WTC11 (cell line): ENCODE results near the gene LHX3. TPM values are rescaled to one million over a fixed set of nuclear protein-coding genes. Genes with fewer than 3 reads are reported as not detected.

Experiments used
- ATAC-seq: fragments of 200-7000 bp; cut with Tn5 transposase; 2 replicates; pipeline ENCODE4 v1.10.0; 2021; ENCODE audit warnings: mild to moderate bottlenecking, moderate library complexity
- CTCF ChIA-PET: fragments of 300-600 bp; sonication (Branson Sonifier 250); formaldehyde crosslinking; loops from one replicate; lab custom pipeline; 2021; ENCODE audit warnings: antibody characterized with exemption; lab: Charles Lee
- POLR2A ChIA-PET: fragments of 350-600 bp; sonication (Branson Sonifier 250); formaldehyde crosslinking; loops from one replicate; lab custom pipeline; 2021; ENCODE audit warnings: antibody characterized with exemption; lab: Charles Lee
- DNase-seq: peaks from one replicate; pipeline ENCODE4 v3.0.0; 2021; ENCODE audit warnings: low spot score
- H3K27ac Mint-ChIP-seq: 2 replicates; pipeline ENCODE4 v1.8.0; 2021; ENCODE audit warnings: mixed read lengths
- H3K27me3 Mint-ChIP-seq: 2 replicates; pipeline ENCODE4 v1.8.0; 2021; ENCODE audit warnings: low read depth, mild to moderate bottlenecking, moderate library complexity, mixed read lengths
- H3K36me3 Mint-ChIP-seq: 2 replicates; pipeline ENCODE4 v1.8.0; 2021; ENCODE audit warnings: mixed read lengths
- H3K4me1 Mint-ChIP-seq: 2 replicates; pipeline ENCODE4 v1.8.0; 2022; ENCODE audit warnings: mixed read lengths
- H3K4me3 Mint-ChIP-seq: 2 replicates; pipeline ENCODE4 v1.8.0; 2021; ENCODE audit warnings: mild to moderate bottlenecking, moderate library complexity, mixed read lengths
- H3K9me3 Mint-ChIP-seq: 2 replicates; pipeline ENCODE4 v1.8.0; 2021; ENCODE audit warnings: mixed read lengths
- CREB1 ChIP-seq: sonication (generic); formaldehyde crosslinking; IDR thresholded peaks from 2 replicates; pipeline ENCODE4 v1.8.0; 2023; ENCODE audit warnings: mild to moderate bottlenecking, missing genetic modification reagents
- FOXP1 ChIP-seq: sonication (generic); formaldehyde crosslinking; IDR thresholded peaks from 2 replicates; pipeline ENCODE4 v1.8.0; 2022; ENCODE audit warnings: missing genetic modification reagents, mild to moderate bottlenecking, moderate library complexity, borderline replicate concordance
- HMGA2 ChIP-seq: fragments of 250-450 bp; sonication (Bioruptor Pico); IDR thresholded peaks from 2 replicates; pipeline ENCODE4 v1.4.0; 2021; ENCODE audit warnings: mild to moderate bottlenecking, moderate library complexity
- JAZF1 ChIP-seq: fragments of 250-450 bp; sonication (Bioruptor Pico); IDR thresholded peaks from 2 replicates; pipeline ENCODE4 v1.9.0; 2021; ENCODE audit warnings: moderate library complexity, mild to moderate bottlenecking, inconsistent platforms
- NFATC4 ChIP-seq: fragments of 250-450 bp; sonication (Bioruptor Pico); IDR thresholded peaks from 2 replicates; pipeline ENCODE4 v1.9.0; 2021; ENCODE audit warnings: mild to moderate bottlenecking
- NFYB ChIP-seq: sonication (generic); formaldehyde crosslinking; conservative IDR thresholded peaks from 2 replicates; pipeline ENCODE4 v1.8.0; 2022; ENCODE audit warnings: low read depth, missing genetic modification reagents
- NR3C1 ChIP-seq: sonication (generic); formaldehyde crosslinking; conservative IDR thresholded peaks from 2 replicates; pipeline ENCODE4 v1.8.1; 2023; ENCODE audit warnings: low read depth, mild to moderate bottlenecking, missing genetic modification reagents
- TEAD1 ChIP-seq: sonication (generic); formaldehyde crosslinking; IDR thresholded peaks from 2 replicates; pipeline ENCODE4 v1.8.0; 2022; ENCODE audit warnings: mild to moderate bottlenecking, missing genetic modification reagents
- TP53 ChIP-seq: sonication (generic); formaldehyde crosslinking; IDR thresholded peaks from 2 replicates; pipeline ENCODE4 v1.8.1; 2023; ENCODE audit warnings: mild to moderate bottlenecking, missing genetic modification reagents
- ZNF121 ChIP-seq: sonication (generic); formaldehyde crosslinking; IDR thresholded peaks from 2 replicates; pipeline ENCODE4 v1.8.0; 2023; ENCODE audit warnings: missing genetic modification reagents
- ZNF396 ChIP-seq: fragments of 250-450 bp; sonication (Bioruptor Pico); IDR thresholded peaks from 2 replicates; pipeline ENCODE4 v1.8.0; 2021; ENCODE audit warnings: mild to moderate bottlenecking, moderate library complexity, borderline replicate concordance
- ZNF671 ChIP-seq: fragments of 250-450 bp; sonication (Bioruptor Pico); IDR thresholded peaks from 2 replicates; pipeline ENCODE4 v1.8.0; 2021; ENCODE audit warnings: mild to moderate bottlenecking
- total RNA-seq: library from RNA; stranded (reverse); gene quantifications from 3 replicates; pipeline ENCODE4 v1.2.3, GENCODE V29; 2021
- TF ChIP-seq, protein P1 (sequence below): sonication (generic); formaldehyde crosslinking; IDR thresholded peaks from 2 replicates; pipeline ENCODE4 v1.8.1; 2023; ENCODE audit warnings: mild to moderate bottlenecking, missing genetic modification reagents
- TF ChIP-seq, protein P2 (sequence below): sonication (generic); formaldehyde crosslinking; IDR thresholded peaks from 2 replicates; pipeline ENCODE4 v1.8.1; 2022; ENCODE audit warnings: low read depth, mild to moderate bottlenecking, moderate library complexity, missing genetic modification reagents, borderline replicate concordance
- TF ChIP-seq, protein P3 (sequence below): sonication (generic); formaldehyde crosslinking; IDR thresholded peaks from 2 replicates; pipeline ENCODE4 v1.8.0; 2022; ENCODE audit warnings: mild to moderate bottlenecking, missing genetic modification reagents
- TF ChIP-seq, protein P4 (sequence below): sonication (generic); formaldehyde crosslinking; IDR thresholded peaks from 2 replicates; pipeline ENCODE4 v1.8.0; 2023; ENCODE audit warnings: mild to moderate bottlenecking, missing genetic modification reagents
- TF ChIP-seq, protein P5 (sequence below): sonication (generic); formaldehyde crosslinking; IDR thresholded peaks from 2 replicates; pipeline ENCODE4 v1.8.1; 2023; ENCODE audit warnings: mild to moderate bottlenecking, missing genetic modification reagents, moderate library complexity
- TF ChIP-seq, protein P6 (sequence below): sonication (generic); formaldehyde crosslinking; IDR thresholded peaks from 2 replicates; pipeline ENCODE4 v1.8.1; 2022; ENCODE audit warnings: low read depth, missing genetic modification reagents, borderline replicate concordance

Gene LHX3
- total RNA-seq, 1 experiment from 2014 or later: not detected

DNA sequence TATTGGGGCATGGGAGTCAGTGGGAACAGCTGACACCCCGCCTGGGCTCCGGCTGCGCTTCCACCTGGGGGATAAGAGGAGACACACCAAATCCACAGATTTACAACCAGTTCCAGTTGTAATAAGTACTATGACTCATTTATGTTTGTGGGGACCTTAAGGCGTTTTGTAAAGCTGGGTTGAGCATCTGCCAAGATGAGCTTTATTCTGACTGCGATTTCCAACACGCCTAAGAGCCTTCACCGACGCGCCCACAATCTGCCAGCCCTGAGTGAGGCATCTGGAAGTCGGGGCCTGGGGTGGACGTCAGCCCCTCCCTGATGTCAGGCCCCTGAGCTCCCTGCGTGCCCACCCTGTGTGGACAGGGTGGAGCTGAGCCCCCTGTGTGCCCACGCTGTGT is 14.3 kb upstream of the LHX3 start:
- no peak for TF ChIP-seq ZNF671 (CRISPR knock-in tag)
- TF ChIP-seq, protein P1, sequence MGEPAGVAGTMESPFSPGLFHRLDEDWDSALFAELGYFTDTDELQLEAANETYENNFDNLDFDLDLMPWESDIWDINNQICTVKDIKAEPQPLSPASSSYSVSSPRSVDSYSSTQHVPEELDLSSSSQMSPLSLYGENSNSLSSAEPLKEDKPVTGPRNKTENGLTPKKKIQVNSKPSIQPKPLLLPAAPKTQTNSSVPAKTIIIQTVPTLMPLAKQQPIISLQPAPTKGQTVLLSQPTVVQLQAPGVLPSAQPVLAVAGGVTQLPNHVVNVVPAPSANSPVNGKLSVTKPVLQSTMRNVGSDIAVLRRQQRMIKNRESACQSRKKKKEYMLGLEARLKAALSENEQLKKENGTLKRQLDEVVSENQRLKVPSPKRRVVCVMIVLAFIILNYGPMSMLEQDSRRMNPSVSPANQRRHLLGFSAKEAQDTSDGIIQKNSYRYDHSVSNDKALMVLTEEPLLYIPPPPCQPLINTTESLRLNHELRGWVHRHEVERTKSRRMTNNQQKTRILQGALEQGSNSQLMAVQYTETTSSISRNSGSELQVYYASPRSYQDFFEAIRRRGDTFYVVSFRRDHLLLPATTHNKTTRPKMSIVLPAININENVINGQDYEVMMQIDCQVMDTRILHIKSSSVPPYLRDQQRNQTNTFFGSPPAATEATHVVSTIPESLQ (CRISPR knock-in tag): no peak
- TF ChIP-seq, protein P2, sequence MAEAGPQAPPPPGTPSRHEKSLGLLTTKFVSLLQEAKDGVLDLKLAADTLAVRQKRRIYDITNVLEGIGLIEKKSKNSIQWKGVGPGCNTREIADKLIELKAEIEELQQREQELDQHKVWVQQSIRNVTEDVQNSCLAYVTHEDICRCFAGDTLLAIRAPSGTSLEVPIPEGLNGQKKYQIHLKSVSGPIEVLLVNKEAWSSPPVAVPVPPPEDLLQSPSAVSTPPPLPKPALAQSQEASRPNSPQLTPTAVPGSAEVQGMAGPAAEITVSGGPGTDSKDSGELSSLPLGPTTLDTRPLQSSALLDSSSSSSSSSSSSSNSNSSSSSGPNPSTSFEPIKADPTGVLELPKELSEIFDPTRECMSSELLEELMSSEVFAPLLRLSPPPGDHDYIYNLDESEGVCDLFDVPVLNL (CRISPR knock-in tag): no peak
- DNase-seq: no peak
- no peaks in the 10 kb centered on the region for H3K27me3 Mint-ChIP-seq
- H3K4me3 Mint-ChIP-seq: no peak overlapping the region
- peaks cover 2% of the 10 kb centered on the region; the same call in 1 of the 2 replicates for H3K9me3 Mint-ChIP-seq
- ChIA-PET CTCF (interaction anchor here (0.9 to 2.1 kb wide), 5 partner anchors 49 to 252 kb away, joined by 3 to 14 read pairs (median 5); no protein-coding TSS in a partner anchor), POLR2A (no interaction called here)
- H3K27ac Mint-ChIP-seq: no peak overlapping the region
- H3K4me1 Mint-ChIP-seq: no peaks in the 10 kb centered on the region
- ATAC-seq: no peak
- peaks cover 31% of the 10 kb centered on the region for H3K36me3 Mint-ChIP-seq

DNA sequence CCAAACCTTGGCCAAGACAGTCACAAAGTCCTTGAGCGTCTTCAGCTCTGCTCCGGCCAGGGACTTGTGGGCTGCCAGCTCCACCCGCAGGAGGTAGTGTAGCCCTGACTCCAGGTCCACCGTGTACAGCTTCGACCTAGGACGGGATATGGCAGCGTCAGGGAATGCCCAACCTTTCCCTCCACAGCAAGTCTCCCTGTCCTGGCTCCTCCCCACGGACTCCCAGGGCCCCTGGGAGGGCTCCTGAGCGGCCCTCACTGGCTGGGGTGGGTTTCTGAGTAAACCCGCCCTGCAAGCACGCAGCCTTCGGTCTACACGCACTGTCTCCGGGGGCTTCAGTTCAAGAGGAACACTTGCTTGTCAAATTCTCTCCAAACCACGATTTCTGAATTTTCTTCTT is 13.7 kb upstream of the LHX3 start:
- H3K27ac Mint-ChIP-seq: no peak overlapping the region
- H3K9me3 Mint-ChIP-seq: peaks cover 5% of the 10 kb centered on the region; the same call in 1 of the 2 replicates
- no peaks in the 10 kb centered on the region for H3K4me1 Mint-ChIP-seq
- ChIA-PET CTCF (interaction anchor here (0.9 to 2.1 kb wide), 8 partner anchors 22 to 251 kb away, joined by 3 to 14 read pairs (median 6); no protein-coding TSS in a partner anchor), POLR2A (no interaction called here)
- no peak for TF ChIP-seq CREB1 (CRISPR knock-in tag)
- no peak for TF ChIP-seq NFATC4 (CRISPR knock-in tag)
- TF ChIP-seq ZNF121 (CRISPR knock-in tag): no peak
- ATAC-seq (no peak), DNase-seq (no peak)
- no peaks in the 10 kb centered on the region for H3K27me3 Mint-ChIP-seq
- no peak overlapping the region for H3K4me3 Mint-ChIP-seq
- H3K36me3 Mint-ChIP-seq: peaks cover 32% of the 10 kb centered on the region

DNA sequence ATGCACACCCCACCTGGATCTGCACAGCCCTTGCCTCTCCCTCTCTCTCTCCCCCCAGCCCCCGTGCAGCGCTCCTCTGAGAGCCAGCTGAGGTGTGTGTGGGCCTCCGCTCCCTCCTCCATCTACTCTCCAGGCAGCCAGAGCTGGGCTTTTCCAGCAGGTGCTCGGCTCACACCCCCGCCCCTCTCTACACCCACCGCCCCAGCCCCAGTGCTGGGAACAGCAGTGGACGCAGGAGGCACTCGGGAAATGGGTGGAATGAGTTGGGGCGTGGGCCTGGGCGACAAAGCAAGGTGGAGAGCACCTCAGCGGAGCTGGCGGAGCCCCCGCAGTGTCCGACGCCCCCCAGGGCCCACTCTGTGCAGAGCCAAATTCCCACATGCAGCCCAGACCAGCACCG is 13.3 kb upstream of the LHX3 start:
- Mint-ChIP-seq H3K36me3 (peaks cover 32% of the 10 kb centered on the region), H3K9me3 (peaks cover 6% of the 10 kb centered on the region; the same call in 1 of the 2 replicates), H3K27me3 (no peaks in the 10 kb centered on the region), H3K4me3 (no peak overlapping the region), H3K27ac (no peak overlapping the region), H3K4me1 (no peaks in the 10 kb centered on the region)
- ChIA-PET CTCF (interaction anchor here (0.9 to 2.1 kb wide), 7 partner anchors 22 to 251 kb away, joined by 4 to 14 read pairs (median 6); no protein-coding TSS in a partner anchor), POLR2A (no interaction called here)
- ATAC-seq (no peak), DNase-seq (no peak)
- TF ChIP-seq NFATC4 (CRISPR knock-in tag) (no peak), NFYB (no peak), JAZF1 (CRISPR knock-in tag) (no peak), TEAD1 (CRISPR knock-in tag) (no peak), FOXP1 (CRISPR knock-in tag) (no peak), ZNF396 (CRISPR knock-in tag) (no peak), HMGA2 (CRISPR knock-in tag) (no peak), NR3C1 (no peak), TP53 (CRISPR knock-in tag) (no peak)
- TF ChIP-seq, protein P2 (CRISPR knock-in tag): no peak
- TF ChIP-seq, protein P3, sequence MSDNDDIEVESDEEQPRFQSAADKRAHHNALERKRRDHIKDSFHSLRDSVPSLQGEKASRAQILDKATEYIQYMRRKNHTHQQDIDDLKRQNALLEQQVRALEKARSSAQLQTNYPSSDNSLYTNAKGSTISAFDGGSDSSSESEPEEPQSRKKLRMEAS (CRISPR knock-in tag): no peak
- TF ChIP-seq, protein P4, sequence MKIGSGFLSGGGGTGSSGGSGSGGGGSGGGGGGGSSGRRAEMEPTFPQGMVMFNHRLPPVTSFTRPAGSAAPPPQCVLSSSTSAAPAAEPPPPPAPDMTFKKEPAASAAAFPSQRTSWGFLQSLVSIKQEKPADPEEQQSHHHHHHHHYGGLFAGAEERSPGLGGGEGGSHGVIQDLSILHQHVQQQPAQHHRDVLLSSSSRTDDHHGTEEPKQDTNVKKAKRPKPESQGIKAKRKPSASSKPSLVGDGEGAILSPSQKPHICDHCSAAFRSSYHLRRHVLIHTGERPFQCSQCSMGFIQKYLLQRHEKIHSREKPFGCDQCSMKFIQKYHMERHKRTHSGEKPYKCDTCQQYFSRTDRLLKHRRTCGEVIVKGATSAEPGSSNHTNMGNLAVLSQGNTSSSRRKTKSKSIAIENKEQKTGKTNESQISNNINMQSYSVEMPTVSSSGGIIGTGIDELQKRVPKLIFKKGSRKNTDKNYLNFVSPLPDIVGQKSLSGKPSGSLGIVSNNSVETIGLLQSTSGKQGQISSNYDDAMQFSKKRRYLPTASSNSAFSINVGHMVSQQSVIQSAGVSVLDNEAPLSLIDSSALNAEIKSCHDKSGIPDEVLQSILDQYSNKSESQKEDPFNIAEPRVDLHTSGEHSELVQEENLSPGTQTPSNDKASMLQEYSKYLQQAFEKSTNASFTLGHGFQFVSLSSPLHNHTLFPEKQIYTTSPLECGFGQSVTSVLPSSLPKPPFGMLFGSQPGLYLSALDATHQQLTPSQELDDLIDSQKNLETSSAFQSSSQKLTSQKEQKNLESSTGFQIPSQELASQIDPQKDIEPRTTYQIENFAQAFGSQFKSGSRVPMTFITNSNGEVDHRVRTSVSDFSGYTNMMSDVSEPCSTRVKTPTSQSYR (CRISPR knock-in tag): no peak
- TF ChIP-seq, protein P5, sequence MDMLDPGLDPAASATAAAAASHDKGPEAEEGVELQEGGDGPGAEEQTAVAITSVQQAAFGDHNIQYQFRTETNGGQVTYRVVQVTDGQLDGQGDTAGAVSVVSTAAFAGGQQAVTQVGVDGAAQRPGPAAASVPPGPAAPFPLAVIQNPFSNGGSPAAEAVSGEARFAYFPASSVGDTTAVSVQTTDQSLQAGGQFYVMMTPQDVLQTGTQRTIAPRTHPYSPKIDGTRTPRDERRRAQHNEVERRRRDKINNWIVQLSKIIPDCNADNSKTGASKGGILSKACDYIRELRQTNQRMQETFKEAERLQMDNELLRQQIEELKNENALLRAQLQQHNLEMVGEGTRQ (CRISPR knock-in tag): no peak
- TF ChIP-seq, protein P6, sequence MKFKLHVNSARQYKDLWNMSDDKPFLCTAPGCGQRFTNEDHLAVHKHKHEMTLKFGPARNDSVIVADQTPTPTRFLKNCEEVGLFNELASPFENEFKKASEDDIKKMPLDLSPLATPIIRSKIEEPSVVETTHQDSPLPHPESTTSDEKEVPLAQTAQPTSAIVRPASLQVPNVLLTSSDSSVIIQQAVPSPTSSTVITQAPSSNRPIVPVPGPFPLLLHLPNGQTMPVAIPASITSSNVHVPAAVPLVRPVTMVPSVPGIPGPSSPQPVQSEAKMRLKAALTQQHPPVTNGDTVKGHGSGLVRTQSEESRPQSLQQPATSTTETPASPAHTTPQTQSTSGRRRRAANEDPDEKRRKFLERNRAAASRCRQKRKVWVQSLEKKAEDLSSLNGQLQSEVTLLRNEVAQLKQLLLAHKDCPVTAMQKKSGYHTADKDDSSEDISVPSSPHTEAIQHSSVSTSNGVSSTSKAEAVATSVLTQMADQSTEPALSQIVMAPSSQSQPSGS (CRISPR knock-in tag): no peak
- TF ChIP-seq, protein P1 (CRISPR knock-in tag): no peak
